SU-DHL-6 (cell line): ENCODE data around the gene OTUD4.
A peak's percentile ranks its signal among the peaks of the same experiment; 100 is the strongest.
"Not testable (repeated sequence)": the region's sequence is repeated elsewhere in the genome, so short reads cannot be mapped to it uniquely, and the experiment has no call there.

Experiments
- H2AFZ ChIP-seq: fragments of 200-600 bp; sonication (generic); 2 replicates; pipeline ENCODE4 v1.6.1; 2014; ENCODE audit warnings: low read depth, mild to moderate bottlenecking, moderate library complexity, mixed read lengths, antibody characterized with exemption, low read length; ENCODE audit not compliant: severe bottlenecking
- H3F3A ChIP-seq: fragments of 200-600 bp; shearing (Covaris generic); 2 replicates; pipeline ENCODE4 v1.6.0; 2016; ENCODE audit warnings: antibody characterized with exemption, mild to moderate bottlenecking; ENCODE audit not compliant: insufficient read depth
- H3K27ac ChIP-seq: fragments of 200-600 bp; sonication (generic); 2 replicates; pipeline ENCODE4 v1.5.1; 2016; ENCODE audit warnings: low read depth, mild to moderate bottlenecking, low read length, moderate library complexity, mixed read lengths
- H3K27me3 ChIP-seq: fragments of 200-600 bp; sonication (generic), shearing (Covaris generic); 2 replicates; pipeline ENCODE4 v1.6.0; 2014; ENCODE audit warnings: mild to moderate bottlenecking, low read length
- H3K36me3 ChIP-seq: fragments of 200-600 bp; sonication (generic); 2 replicates; pipeline ENCODE4 v1.6.1; 2014; ENCODE audit warnings: mild to moderate bottlenecking, low read length, mixed read lengths
- H3K4me2 ChIP-seq: fragments of 300-600, 200-600 bp; shearing (Covaris generic), sonication (generic); 2 replicates; pipeline ENCODE4 v1.6.0; 2014; ENCODE audit warnings: low read length, low read depth, mild to moderate bottlenecking; ENCODE audit not compliant: poor library complexity, severe bottlenecking
- H3K4me3 ChIP-seq: fragments of 200-600 bp; sonication (generic); 2 replicates; pipeline ENCODE4 v1.5.1; 2014; ENCODE audit warnings: antibody characterized with exemption, low read length, mild to moderate bottlenecking, mixed read lengths; ENCODE audit not compliant: insufficient read depth, poor library complexity, severe bottlenecking
- H3K79me2 ChIP-seq: fragments of 200-600 bp; sonication (generic); 2 replicates; pipeline ENCODE4 v1.6.1; 2014; ENCODE audit warnings: mild to moderate bottlenecking, low read length, moderate library complexity; ENCODE audit not compliant: insufficient read depth
- H3K9ac ChIP-seq: fragments of 200-600 bp; sonication (generic); 2 replicates; pipeline ENCODE4 v1.7.0; 2014; ENCODE audit warnings: mild to moderate bottlenecking, low read length
- H3K9me2 ChIP-seq: fragments of 200-600 bp; sonication (generic); replicated peaks from 2 replicates; pipeline ENCODE4 v1.6.1; 2014; ENCODE audit warnings: low read length; ENCODE audit not compliant: insufficient read depth
- H3K9me3 ChIP-seq: fragments of 200-600 bp; sonication (generic); 2 replicates; pipeline ENCODE4 v1.6.1; 2014; ENCODE audit warnings: low read length, mixed read lengths; ENCODE audit not compliant: insufficient read depth
- H4K20me1 ChIP-seq: fragments of 200-600 bp; sonication (generic); 2 replicates; pipeline ENCODE4 v1.6.1; 2014; ENCODE audit warnings: low read depth, mild to moderate bottlenecking, antibody characterized with exemption, low read length, moderate library complexity, mixed read lengths
- EZH2phosphoT487 ChIP-seq: fragments of 200-600 bp; sonication (generic), shearing (Covaris generic); conservative IDR thresholded peaks from 2 replicates; pipeline ENCODE4 v1.6.1; 2018; ENCODE audit warnings: mild to moderate bottlenecking, antibody characterized with exemption, low read length, moderate library complexity, mixed read lengths
- TF ChIP-seq, protein P1 (sequence below): fragments of 200-600 bp; sonication (generic); IDR thresholded peaks from one replicate; pipeline ENCODE4 v1.5.1; 2017; ENCODE audit warnings: antibody characterized with exemption, mild to moderate bottlenecking, low read length, moderate library complexity; ENCODE audit not compliant: insufficient read depth, poor library complexity, severe bottlenecking

OTUD4 gene

DNA sequence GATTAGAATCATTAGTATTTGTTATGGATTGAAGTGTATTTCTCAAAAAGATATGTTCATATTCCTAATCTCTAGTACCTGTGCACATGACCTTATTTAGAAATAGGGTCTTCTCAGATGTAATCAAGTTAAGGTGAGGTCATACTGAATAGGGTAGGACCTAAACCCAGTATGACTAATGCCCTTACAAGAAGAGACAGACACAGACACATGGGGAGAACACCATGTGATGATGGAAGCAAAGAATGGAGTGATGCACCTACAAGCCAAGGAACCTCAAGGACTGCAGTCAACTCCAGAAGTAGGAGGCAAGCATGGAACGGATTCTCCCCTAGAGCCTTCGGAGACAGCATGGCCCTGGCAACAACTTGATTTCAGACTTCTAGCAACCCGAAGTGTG is 31.4 kb downstream of the OTUD4 start:
- no peak for TF ChIP-seq EZH2phosphoT487
- TF ChIP-seq, protein P1, sequence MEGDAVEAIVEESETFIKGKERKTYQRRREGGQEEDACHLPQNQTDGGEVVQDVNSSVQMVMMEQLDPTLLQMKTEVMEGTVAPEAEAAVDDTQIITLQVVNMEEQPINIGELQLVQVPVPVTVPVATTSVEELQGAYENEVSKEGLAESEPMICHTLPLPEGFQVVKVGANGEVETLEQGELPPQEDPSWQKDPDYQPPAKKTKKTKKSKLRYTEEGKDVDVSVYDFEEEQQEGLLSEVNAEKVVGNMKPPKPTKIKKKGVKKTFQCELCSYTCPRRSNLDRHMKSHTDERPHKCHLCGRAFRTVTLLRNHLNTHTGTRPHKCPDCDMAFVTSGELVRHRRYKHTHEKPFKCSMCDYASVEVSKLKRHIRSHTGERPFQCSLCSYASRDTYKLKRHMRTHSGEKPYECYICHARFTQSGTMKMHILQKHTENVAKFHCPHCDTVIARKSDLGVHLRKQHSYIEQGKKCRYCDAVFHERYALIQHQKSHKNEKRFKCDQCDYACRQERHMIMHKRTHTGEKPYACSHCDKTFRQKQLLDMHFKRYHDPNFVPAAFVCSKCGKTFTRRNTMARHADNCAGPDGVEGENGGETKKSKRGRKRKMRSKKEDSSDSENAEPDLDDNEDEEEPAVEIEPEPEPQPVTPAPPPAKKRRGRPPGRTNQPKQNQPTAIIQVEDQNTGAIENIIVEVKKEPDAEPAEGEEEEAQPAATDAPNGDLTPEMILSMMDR = no peak
- no peak overlapping the region for H2AFZ ChIP-seq
- H3F3A ChIP-seq = no peaks in the 10 kb centered on the region
- no peak overlapping the region for H3K4me2 ChIP-seq
- no peaks in the 10 kb centered on the region for H3K27me3 ChIP-seq
- H4K20me1 ChIP-seq = no peaks in the 10 kb centered on the region; the same call in 1 of the 2 replicates
- 0 out of 2 replicates have a peak, but pooled peaks cover 9% of the 10 kb centered on the region for H3K79me2 ChIP-seq
- peaks cover 72% of the 10 kb centered on the region for H3K36me3 ChIP-seq
- no peak overlapping the region for H3K4me3 ChIP-seq
- no peaks in the 10 kb centered on the region for H3K9me3 ChIP-seq
- H3K27ac ChIP-seq = no peak overlapping the region
- H3K9ac ChIP-seq = no peak overlapping the region
- H3K9me2 ChIP-seq = no peaks in the 10 kb centered on the region

DNA sequence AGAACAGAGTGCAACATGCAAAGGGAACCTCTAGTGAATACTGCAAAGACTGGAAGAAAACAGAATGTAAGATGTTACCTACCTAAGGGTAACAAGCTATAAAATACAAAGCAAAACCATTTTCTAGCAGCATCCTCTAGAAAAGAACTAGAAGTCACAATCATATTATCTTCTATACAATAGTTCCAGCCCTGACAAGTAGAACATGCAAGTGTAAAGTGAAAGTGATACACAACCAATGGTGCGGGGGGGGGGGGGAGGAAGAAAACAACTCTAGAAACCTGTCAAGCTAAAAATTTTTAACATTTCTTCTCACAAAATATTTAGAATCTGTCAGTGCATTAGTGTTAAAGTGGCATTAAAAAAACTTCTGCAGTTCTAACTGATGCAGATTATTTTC is 44.2 kb downstream of the OTUD4 start:
- H3K27me3 ChIP-seq, H3K27ac ChIP-seq, H3K9me2 ChIP-seq, H3K4me2 ChIP-seq, H4K20me1 ChIP-seq, H3K79me2 ChIP-seq, H3K9me3 ChIP-seq, H2AFZ ChIP-seq, H3K9ac ChIP-seq, H3K4me3 ChIP-seq: not testable (repeated sequence)
- H3F3A ChIP-seq = peaks cover 19% of the 10 kb centered on the region
- peaks cover 21% of the 10 kb centered on the region for H3K36me3 ChIP-seq

DNA sequence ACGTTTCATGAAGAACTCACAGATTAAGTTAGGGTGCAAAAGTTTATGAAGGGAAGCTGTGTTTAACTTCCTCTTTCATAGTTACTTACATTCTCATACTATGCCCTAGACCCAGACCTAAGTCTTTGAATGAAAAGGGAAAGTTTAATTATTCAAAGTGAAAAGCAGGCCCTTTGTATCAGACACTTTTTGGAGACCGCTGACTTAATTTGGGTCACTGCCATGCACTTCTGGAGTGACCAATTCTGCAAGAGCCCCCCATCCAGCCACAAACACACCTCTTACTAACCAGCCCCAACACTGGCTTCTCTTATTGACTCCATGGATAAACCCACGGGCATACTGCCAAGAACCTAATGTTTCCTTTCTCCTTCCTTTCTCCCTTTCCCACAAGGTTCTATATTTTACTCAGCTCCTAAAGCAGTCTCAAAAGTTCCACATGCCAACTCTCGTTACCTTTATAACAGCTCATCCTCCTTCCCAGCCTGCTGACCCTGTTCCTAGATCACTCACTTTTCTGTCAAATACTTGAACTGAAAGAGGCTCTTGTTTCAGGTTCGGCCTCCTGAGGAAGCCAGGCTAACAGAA is 47.8 kb downstream of the OTUD4 start:
- Histone ChIP-seq H2AFZ (no peak overlapping the region), H3K27ac (peak overlapping the region; percentile 13; the same call in 1 of the 2 replicates), H3K4me3 (no peak overlapping the region), H3K79me2 (no peaks in the 10 kb centered on the region), H4K20me1 (no peaks in the 10 kb centered on the region), H3K36me3 (peaks cover 16% of the 10 kb centered on the region; the same call in 1 of the 2 replicates), H3K9ac (no peak overlapping the region), H3K27me3 (no peaks in the 10 kb centered on the region), H3K9me2 (no peaks in the 10 kb centered on the region), H3K4me2 (peak overlapping the region; percentile 4), H3K9me3 (no peaks in the 10 kb centered on the region), H3F3A (peaks cover 44% of the 10 kb centered on the region)
- no peak for TF ChIP-seq EZH2phosphoT487
- TF ChIP-seq, protein P1 = no peak

DNA sequence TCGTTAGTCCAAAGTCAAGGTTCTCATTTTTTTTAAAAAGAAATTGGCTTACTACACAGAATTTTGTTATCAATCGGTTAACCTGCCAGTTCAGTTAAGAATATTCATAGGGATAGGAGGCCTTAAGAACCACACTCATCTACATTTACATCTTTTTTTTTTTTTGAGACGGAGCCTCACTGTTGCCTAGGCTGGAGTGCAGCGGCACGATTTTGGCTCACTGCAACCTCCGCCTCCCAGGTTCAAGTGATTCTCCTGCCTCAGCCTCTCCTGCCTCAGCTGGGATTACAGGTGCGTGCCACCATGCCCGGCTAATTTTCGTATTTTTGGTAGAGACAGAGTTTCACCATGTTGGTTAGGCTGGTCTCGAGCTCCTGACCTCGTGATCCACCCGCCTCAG is 48.5 kb downstream of the OTUD4 start:
- Histone ChIP-seq H3K9me2 (no peaks in the 10 kb centered on the region), H3K79me2 (no peaks in the 10 kb centered on the region), H3K4me3 (no peak overlapping the region), H3K9me3 (no peaks in the 10 kb centered on the region), H3F3A (peaks cover 47% of the 10 kb centered on the region), H3K27ac (no peak overlapping the region; the same call in 1 of the 2 replicates), H3K27me3 (no peaks in the 10 kb centered on the region), H3K9ac (no peak overlapping the region), H3K36me3 (peaks cover 21% of the 10 kb centered on the region; the same call in 1 of the 2 replicates), H2AFZ (no peak overlapping the region), H3K4me2 (no peak overlapping the region), H4K20me1 (no peaks in the 10 kb centered on the region)
- TF ChIP-seq, protein P1 = no peak
- TF ChIP-seq EZH2phosphoT487 = no peak
